CD4-positive, alpha-beta T cell treated with Interleukin-12 subunit alpha and Interleukin-12 subunit beta, for 1 hour (primary cell): ENCODE results near the gene TSSK3.
"Not testable (repeated sequence)": the region's sequence is repeated elsewhere in the genome, so short reads cannot be mapped to it uniquely, and the experiment has no call there.

ENCODE experiments used
- DNase-seq: peaks from one replicate; pipeline ENCODE4 v3.0.0-alpha.2; 2020

TSSK3 gene

GRCh38 chr1:32365445-32365844 is 3.1 kb downstream of the TSSK3 start:
- no peak for DNase-seq

DNA sequence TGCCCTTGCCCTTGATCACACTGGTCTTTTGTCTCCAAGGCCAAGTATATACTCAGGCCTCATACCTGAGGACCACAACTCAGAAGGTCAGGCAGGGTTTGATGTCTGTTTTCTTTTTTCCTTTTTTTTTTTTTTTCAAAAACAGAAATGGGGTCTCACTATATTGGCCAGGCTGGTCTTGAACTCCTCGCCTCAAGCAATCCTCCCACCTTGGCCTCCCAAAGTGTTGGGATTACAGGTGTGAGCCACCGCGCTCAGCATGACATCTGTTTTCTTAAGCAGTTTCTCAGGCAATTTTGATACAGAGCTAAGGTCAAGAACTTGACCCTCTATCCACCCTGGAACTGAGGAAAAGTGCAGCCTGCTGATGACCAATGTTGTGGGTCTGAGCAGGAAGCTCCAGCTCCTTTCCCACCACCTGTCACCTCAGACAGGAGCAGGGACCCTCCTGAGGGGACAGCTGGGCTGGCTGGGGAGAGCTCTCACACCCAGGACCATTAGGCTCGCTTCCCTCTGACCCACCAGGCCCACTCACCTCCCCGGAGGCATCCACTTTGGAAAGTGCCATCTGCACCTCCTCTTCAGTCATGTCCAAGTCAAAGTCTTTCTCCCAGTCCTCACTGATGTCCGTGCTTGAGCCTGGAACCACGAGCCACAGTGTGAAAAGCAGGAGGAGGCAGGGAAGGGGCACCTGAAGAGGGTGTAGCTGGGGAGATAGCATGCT is 5.7 kb downstream of the TSSK3 start:
- DNase-seq, result no peak

GRCh38 chr1:32372149-32372756 is 9.9 kb downstream of the TSSK3 start:
- DNase-seq, result peak; percentile 77

GRCh38 chr1:32373996-32374592 is 11.8 kb downstream of the TSSK3 start:
- DNase-seq, result no peak

GRCh38 chr1:32376199-32376598 is 13.9 kb downstream of the TSSK3 start:
- DNase-seq, result no peak

DNA sequence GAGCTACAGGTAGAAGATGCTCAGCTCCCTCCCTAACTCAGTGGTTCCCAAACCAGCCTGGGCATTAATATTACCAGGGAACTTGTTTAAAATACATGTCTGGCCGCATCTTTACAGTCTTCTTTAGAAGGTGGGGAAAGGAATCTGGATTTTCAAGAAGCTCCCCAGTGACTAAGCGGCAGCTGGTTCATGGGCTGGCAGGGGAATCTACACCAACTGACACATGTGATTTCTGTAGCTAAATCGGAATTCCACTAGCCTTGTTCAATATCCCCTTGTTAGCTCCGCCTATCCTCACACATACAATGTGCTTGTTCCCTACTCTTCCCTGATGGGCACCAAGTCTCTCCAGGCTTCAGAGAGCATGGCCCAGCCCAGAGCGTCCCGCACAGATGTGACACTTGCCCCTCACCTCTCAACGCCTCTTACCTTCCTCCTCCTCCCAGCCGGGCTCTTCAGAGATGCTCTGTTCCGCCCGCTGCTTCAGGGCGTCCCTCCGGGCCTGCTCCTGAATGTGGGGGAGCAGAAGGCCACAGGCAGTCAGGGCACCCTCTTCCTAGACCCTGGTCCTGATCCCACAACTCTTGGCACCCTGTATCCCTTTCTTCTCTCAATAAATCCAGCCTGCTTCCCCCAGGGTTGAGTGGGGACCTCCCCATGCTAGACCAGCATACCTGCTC is 15.3 kb downstream of the TSSK3 start:
- DNase-seq, result no peak

DNA sequence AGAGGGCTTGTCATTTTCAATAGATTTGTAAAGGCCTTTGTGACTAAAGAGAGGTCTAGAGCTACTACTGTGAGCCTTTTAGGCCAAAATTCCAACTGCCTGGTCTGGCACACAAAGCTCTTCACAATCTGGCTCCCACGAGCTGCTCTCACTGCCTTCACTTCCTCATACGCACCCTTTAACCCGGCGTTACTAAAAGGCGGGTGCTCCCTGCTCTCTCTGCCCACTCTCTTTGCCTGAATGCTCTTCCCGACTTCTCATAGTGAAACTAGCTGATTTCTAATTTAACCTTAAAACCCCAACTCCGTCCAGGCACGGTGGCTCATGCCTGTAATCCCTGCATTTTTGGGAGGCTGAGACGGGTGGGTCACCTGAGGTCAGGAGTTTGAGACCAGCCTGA is 17.7 kb downstream of the TSSK3 start:
- no peak for DNase-seq

DNA sequence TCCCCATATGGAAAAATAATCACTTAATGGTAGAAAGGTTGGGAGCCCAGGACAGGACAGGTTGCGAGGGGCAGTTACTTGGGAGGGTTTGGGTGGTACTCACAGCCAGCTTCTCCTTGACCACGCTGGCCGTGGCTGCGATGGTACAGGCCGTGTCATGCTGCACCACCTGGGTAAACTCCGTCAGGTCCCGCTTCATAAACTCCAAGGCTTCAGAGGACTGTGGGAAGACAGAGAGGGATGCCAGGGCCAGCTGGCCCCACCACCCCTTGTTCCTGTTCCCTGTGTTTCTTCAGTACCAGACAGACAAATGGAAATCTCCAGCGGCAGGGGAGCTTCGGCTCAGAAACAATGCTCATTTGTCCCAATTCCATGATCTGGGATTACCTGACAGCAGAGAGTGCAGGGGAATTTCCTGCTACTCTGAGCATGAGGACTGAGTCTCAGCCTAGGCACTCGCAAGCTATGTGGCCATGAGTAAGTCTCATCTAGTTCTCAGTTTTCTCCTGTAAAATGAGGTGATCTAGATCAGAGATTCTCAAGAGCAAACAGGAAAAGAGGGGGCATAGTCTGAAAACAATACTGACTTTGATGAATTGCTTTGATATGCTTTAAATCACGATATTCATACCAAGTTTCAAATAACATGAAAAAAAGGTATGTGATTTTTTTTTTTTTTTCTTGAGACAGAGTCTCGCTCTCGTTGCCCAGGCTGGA is 24.5 kb downstream of the TSSK3 start:
- DNase-seq, result no peak

DNA sequence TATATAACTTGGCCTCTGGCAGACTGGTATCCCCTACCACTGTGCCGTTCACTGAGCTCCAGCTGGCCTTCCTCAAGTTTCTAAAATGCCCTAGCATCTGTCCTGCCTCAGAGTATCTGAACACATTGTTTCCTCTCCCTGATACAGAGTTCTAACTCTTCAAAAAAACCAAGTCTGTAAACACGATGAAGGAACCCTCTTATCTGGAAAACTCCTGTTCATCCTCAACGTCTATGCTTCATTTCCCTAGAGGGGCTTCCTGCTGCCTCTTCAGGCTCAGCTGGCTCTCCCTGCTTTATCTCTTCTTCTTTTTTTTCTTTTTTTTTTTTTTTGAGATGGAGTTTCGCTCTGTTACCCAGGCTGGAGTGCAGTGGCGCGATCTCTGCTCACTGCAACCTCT is 26.3 kb downstream of the TSSK3 start:
- DNase-seq, result no peak

DNA sequence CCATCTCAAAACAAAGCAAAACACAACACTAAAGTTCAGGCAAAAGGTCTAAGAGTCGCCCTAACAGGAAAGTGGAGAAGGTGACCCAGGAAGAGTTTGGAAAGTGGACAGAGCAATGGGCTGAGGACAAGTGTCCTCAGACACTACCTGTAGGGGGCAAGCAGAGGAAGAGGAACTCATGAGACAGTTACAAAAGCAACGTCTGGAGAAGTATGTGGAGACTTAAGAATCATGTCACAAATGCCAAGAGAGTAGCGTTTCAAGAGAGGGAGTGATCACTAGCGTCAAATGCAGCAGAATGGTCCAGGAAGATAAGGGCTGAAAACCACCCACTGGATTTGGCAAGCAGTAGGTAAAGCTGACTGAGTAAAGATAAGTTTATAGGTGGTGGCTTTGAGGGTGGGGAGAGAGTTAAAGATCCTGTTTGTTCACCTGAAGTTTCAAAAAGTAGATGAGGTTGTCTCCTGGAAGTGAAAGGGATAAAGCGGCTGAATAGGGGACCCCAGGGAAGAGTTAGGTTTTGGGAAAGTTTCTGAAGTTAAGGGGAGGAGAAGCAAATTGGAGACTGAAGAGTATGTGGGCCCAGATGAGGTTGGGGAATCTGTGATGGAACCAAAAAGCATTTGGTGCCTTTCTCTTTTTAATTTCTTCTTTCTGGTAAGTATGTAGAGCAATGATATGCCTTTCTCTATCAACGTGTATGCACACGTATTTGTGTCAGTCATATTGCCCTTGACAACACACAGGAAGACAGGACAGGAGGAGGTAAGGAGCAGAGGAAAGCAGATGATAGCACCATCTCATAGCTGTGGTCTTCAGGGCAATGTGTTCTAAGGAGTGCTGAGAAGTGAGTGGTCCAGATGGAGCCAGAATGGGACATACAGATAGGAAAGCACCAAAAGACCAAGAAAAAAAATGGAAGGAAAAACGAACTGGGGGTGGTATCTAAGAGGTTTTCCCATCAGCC is 28.8 kb downstream of the TSSK3 start:
- DNase-seq, result no peak

DNA sequence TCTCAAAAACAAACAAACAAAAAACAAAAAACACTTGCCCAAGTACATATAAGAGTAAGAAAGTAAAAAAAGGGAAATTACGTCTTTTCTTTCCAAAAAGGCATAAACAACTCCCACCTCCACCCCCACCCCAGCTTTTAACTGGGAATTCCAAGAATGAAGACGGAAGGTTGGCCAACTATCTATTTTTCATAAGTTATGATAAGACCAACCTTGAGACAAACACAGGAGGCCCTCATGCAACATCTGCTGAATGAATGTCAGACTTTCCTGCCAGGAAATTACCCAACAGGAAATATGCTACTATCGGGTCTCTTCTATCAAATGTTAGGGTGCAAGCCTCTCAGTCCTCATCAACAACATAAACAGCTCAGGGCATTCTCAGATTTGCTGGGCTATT is 30.0 kb downstream of the TSSK3 start:
- DNase-seq, result no peak

- DNase-seq, result peak; percentile 20
Observed at GRCh38 chr1:32393136-32393535, 30.8 kb downstream of the TSSK3 start.

- DNase-seq, result peak; percentile 47
Observed at GRCh38 chr1:32393832-32394140, 31.4 kb downstream of the TSSK3 start.

- peak; percentile 99 for DNase-seq
Observed at GRCh38 chr1:32394141-32394889, 32.0 kb downstream of the TSSK3 start, which contains the start of gene BSDC1. Gene BSDC1 (minus strand): TSS chr1:32394441. CDS start chr1:32394414, 27 bp downstream.

- DNase-seq, result no peak
Observed at GRCh38 chr1:32394890-32395432, 32.6 kb downstream of the TSSK3 start.

- DNase-seq, result not testable (repeated sequence)
Observed at GRCh38 chr1:32396524-32396923, 34.2 kb downstream of the TSSK3 start.

DNA sequence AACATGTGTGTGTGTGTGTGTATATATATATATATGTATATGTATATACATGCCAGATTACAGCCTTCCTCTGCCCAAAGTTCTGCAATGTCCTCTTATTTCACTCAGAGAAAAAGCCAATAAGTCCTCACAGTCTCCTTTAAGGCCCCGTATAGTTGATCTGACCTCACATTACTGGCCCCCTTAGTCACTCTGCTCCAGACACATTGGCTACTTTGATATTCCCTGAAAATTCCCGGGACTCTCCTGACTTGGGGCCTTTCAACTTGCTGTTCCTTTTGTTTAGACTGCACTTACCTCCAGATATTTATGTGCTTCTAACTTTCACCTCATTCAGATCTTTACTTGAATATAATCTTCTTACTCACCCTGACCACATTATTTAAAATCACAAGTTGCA is 36.1 kb downstream of the TSSK3 start:
- no peak for DNase-seq

- DNase-seq, result no peak
Observed at GRCh38 chr1:32399843-32400242, 37.5 kb downstream of the TSSK3 start.

- DNase-seq, result peak; percentile 52
Observed at GRCh38 chr1:32400876-32401631, 38.7 kb downstream of the TSSK3 start.

- no peak for DNase-seq
Observed at GRCh38 chr1:32404946-32405345, 42.6 kb downstream of the TSSK3 start.
